ENCODE data around the gene MRPL42. TPM values are rescaled to one million over a fixed set of nuclear protein-coding genes. Genes with fewer than 3 reads are reported as not detected.
A peak's percentile ranks its signal among the peaks of the same experiment; 100 is the strongest.
"Not testable (repeated sequence)": the region's sequence is repeated elsewhere in the genome, so short reads cannot be mapped to it uniquely, and the experiment has no call there.

Gene MRPL42
- total RNA-seq, 1 donor from 2014 or later: 93.9 TPM

- H3K27me3 Mint-ChIP-seq: no peaks in the 10 kb centered on the region
- H3K9me3 Mint-ChIP-seq (ENCODE audit: low read depth): no peaks in the 10 kb centered on the region
- DNase-seq (ENCODE audit: low spot score, unreplicated experiment): no peak
- H3K36me3 Mint-ChIP-seq (ENCODE audit: insufficient read depth): no peaks in the 10 kb centered on the region
- peak overlapping the region; percentile 60 for H3K27ac Mint-ChIP-seq
- no peak overlapping the region for H3K4me3 Mint-ChIP-seq (ENCODE audit: low read depth)
- peaks cover 53% of the 10 kb centered on the region for H3K4me1 Mint-ChIP-seq (ENCODE audit: low read depth)
- TF ChIP-seq CTCF (IDR thresholded peaks at IDR 0.05; ENCODE audit: unreplicated experiment): no peak
These were observed 40.9 kb upstream of the MRPL42 start for GRCh38 chr12:93426412-93426805.

GRCh38 chr12:93427779-93428564 lies 39.3 kb upstream of the MRPL42 start:
- no peaks in the 10 kb centered on the region for H3K9me3 Mint-ChIP-seq (ENCODE audit: low read depth)
- no peak for DNase-seq (ENCODE audit: low spot score, unreplicated experiment)
- H3K27ac Mint-ChIP-seq: no peak overlapping the region
- no peak overlapping the region for H3K4me3 Mint-ChIP-seq (ENCODE audit: low read depth)
- no peak for TF ChIP-seq CTCF (IDR thresholded peaks at IDR 0.05; ENCODE audit: unreplicated experiment)
- H3K27me3 Mint-ChIP-seq: no peaks in the 10 kb centered on the region
- no peaks in the 10 kb centered on the region for H3K36me3 Mint-ChIP-seq (ENCODE audit: insufficient read depth)
- peaks cover 45% of the 10 kb centered on the region for H3K4me1 Mint-ChIP-seq (ENCODE audit: low read depth)

- peaks cover 34% of the 10 kb centered on the region for H3K4me1 Mint-ChIP-seq (ENCODE audit: low read depth)
- no peaks in the 10 kb centered on the region for H3K36me3 Mint-ChIP-seq (ENCODE audit: insufficient read depth)
- no peak for DNase-seq (ENCODE audit: low spot score, unreplicated experiment)
- no peak overlapping the region for H3K4me3 Mint-ChIP-seq (ENCODE audit: low read depth)
- H3K9me3 Mint-ChIP-seq (ENCODE audit: low read depth): no peaks in the 10 kb centered on the region
- TF ChIP-seq CTCF (IDR thresholded peaks at IDR 0.05; ENCODE audit: unreplicated experiment): no peak
- H3K27me3 Mint-ChIP-seq: no peaks in the 10 kb centered on the region
- no peak overlapping the region for H3K27ac Mint-ChIP-seq
These were observed 37.9 kb upstream of the MRPL42 start for GRCh38 chr12:93429448-93429847.

- Mint-ChIP-seq H3K4me3 (ENCODE audit: low read depth) (no peak overlapping the region), H3K27me3 (no peaks in the 10 kb centered on the region), H3K4me1 (ENCODE audit: low read depth) (peaks cover 32% of the 10 kb centered on the region), H3K27ac (peak overlapping the region; percentile 39), H3K36me3 (ENCODE audit: insufficient read depth) (no peaks in the 10 kb centered on the region), H3K9me3 (ENCODE audit: low read depth) (no peaks in the 10 kb centered on the region)
- DNase-seq (ENCODE audit: low spot score, unreplicated experiment): no peak
- TF ChIP-seq CTCF (IDR thresholded peaks at IDR 0.05; ENCODE audit: unreplicated experiment): no peak
These were observed 37.5 kb upstream of the MRPL42 start for GRCh38 chr12:93429852-93430251.

GRCh38 chr12:93430280-93430679 lies 37.0 kb upstream of the MRPL42 start:
- no peak overlapping the region for H3K4me3 Mint-ChIP-seq (ENCODE audit: low read depth)
- H3K27me3 Mint-ChIP-seq: no peaks in the 10 kb centered on the region
- no peaks in the 10 kb centered on the region for H3K36me3 Mint-ChIP-seq (ENCODE audit: insufficient read depth)
- DNase-seq (ENCODE audit: low spot score, unreplicated experiment): no peak
- no peaks in the 10 kb centered on the region for H3K9me3 Mint-ChIP-seq (ENCODE audit: low read depth)
- peak overlapping the region; percentile 39 for H3K27ac Mint-ChIP-seq
- no peak for TF ChIP-seq CTCF (IDR thresholded peaks at IDR 0.05; ENCODE audit: unreplicated experiment)
- H3K4me1 Mint-ChIP-seq (ENCODE audit: low read depth): peaks cover 28% of the 10 kb centered on the region

GRCh38 chr12:93432031-93432430 lies 35.3 kb upstream of the MRPL42 start:
- H3K4me3 Mint-ChIP-seq (ENCODE audit: low read depth); DNase-seq (ENCODE audit: low spot score, unreplicated experiment); H3K27me3 Mint-ChIP-seq; H3K9me3 Mint-ChIP-seq (ENCODE audit: low read depth); H3K36me3 Mint-ChIP-seq (ENCODE audit: insufficient read depth); H3K27ac Mint-ChIP-seq: not testable (repeated sequence)
- peaks cover 15% of the 10 kb centered on the region for H3K4me1 Mint-ChIP-seq (ENCODE audit: low read depth)

Data from progenitor cell of endocrine pancreas (in vitro differentiated cells).